GM19328 (cell line): ENCODE measurements around the gene SLC27A3.

Source experiments
- ATAC-seq: cut with Tn5 transposase; IDR thresholded peaks from one replicate; pipeline ENCODE4 v1.9.1; 2021; ENCODE audit warnings: mild to moderate bottlenecking, moderate library complexity; ENCODE audit not compliant: unreplicated experiment

Gene SLC27A3

DNA sequence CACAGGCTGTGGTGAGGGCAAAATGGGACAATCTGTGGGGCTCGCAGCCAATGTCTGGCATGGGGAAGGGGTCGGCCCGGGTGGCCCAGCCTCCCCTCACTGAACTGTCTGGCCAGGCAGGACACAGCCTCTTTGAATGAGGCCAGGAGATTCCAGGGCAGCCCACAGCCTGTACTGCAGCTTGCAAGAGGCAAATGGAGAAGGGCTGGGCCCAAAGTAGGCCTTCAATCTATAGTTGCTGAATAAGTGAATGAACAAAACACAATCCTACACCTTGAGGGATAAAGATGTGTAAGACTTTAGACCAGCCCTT lies 23.2 kb downstream of the SLC27A3 start:
- no peak for ATAC-seq

DNA sequence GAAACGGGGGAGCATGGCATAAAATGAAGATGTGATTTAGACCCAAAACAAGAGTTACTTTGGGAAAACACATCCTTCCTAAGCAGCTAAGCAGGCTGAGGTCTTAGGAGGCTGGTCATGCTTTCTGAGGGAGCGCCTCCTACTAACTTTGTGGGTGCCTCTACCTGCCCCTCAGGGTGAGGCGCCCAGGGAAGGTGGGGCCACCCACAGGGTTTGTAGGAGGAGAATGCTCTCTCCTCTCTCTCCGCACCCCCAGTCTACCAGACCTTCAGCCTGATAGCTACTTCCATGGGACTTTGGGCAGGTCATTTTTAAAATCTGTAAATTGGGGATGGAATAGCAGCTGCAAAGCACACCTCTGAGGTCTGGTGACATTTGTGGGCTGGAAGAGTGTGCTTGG lies 23.8 kb downstream of the SLC27A3 start:
- no peak for ATAC-seq

DNA sequence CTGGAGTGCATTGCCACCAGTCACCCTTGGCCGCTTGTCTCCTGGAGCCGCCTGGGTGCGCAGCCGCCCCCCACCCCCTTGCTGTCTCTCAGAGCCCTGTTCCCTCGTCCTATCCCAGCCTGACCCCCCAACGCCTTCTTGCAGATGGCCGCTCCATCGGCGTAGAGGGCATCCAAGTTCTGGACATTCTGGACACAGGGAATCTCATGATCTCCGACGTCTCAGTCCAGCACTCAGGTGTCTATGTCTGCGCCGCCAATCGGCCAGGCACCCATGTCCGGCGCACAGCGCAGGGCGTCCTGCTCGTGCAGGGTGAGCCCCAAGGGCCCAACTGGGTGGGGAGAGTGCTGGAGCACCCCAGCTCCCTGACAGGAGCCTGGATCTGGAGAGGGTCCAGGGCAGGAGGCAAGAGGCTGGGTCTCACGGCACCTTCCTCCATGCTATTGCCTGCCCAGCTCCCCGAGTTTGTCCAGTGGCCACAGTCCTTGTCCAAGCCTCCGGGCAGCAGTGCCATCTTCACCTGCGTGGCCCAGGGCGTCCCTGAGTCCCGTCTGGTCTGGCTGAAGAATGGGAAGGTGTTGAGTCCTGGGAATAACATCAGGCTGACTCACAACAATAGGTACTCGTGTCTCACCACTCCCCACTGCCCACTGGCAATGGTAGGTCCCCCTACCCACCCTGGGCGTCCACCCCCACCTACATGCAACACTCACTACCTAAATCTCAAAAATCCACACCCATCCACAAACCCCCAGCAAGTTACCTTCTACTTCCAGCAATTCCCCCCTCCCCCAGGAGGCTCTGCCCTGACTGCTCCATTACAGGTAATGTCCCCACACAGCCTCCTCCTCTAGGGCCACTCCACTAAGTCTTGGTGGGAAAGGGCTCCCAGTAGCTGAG lies 24.6 kb downstream of the SLC27A3 start:
- ATAC-seq = no peak

DNA sequence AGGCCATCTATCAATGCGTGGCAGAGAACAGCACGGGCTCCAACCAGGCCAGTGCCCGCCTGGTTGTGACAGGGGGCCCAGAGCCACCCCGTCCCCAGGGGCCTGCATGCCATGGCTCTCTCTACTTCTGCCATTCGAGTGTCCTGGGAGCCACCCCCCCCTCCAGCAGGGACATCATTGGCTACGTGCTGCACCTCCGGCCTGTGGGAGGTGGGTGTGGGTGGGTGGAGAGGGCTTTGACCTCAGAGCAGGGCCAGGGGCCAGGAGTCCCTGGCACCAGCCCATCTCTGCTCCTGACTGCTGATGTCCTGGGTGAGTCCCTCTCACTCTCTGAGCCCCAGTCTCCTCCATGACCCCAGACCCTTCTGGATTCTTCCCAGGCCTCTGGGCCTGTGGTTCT lies 25.3 kb downstream of the SLC27A3 start:
- ATAC-seq = no peak

DNA sequence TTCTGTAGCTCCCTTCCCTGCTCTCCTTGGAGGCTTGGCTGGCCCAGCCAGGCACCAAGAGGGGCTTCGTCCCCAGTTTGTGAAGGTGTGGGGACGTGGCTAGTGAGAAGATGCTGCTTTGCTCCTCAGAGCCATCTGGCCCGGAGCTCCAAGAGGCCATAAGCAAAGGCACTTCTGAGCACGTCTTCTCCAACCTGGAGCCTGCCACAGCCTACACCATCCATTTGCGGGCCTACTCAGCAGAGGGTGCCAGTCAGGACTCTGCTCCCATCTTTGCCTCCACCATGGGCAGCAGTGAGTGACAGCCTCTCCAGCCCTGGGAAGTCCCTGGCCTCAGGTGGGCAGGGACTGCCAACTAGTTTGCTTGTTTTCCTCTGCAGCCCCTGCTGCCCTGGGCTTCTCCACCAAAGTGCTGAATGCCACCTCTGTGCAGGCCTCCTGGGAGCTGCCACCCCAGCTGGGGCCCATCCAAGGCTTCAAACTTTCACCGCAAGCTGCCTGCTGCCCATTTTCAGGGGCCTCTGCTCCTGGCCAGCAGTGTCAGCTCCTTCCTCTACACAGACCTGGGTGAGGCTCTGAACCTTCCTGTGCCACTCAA lies 25.9 kb downstream of the SLC27A3 start:
- no peak for ATAC-seq

DNA sequence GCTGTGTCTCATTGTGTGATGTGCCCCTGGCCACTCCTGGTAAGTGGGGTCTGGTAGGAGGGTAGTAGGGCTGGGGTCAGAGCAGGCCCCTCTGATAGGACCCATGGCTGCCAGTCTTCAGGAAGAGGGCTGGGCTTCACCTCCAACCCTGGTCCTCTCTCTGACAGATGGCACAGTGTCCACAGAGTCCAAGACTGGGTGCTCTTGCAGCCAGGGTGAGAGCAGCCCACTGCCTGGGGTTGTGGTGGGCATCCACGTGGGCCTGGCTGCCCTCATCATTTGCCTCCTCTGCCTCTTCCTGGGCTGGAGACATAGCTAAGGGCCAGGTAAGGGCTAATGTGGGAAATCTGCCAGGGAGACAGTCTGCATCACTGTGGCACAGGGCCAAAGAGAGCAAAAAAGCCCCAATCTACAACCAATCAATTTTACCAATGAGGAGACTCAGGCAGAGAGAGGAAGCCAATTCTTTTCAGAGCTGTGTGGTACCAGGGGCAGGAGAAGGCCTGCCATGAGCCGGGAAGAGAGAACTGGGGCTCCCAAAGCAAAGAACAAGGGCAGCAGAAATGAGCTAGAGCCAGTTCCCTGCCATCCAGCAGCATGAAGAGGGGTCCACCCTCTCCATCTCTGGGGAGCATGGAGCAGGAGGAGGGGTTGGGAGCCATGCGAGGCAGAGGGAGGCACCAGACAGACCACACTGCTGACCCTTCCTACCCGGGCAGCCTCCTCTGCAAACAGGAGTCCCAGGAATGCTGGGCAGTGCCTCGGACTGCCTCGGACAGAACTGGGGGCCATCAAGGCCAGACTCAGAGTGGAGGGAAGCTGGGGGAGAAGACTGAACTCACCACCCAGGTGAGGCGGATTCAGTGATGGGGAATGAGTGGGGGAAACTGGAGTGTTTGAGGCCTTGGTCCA lies 26.8 kb downstream of the SLC27A3 start:
- no peak for ATAC-seq

DNA sequence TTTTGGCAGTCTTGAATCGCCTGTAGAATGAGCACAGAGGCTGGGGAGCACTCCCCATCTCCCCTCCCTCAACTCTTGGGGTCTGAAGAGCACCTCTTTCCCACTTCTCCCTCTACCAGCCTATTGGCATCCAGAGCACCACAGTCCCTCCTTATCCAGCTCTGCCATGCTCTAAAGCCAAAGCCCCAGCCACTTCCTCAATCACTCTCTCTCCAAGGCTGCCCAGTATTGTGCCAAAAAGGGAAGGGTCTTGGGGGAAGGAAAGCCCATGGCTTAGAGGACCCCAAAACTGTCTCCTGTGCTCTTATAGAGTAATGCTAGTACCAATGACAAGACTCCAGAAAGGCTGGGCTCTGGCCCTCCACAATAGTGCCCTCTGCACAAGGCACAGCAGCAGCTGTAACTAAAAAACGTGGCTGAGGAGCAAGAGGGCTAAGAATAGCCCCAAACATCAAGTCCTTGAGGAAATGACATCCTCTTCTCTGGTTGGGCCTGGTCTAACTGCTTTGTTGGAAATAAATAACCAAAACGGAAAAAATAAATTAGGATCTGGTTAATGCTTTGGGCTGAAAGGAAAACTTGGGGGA lies 28.4 kb downstream of the SLC27A3 start:
- no peak for ATAC-seq

DNA sequence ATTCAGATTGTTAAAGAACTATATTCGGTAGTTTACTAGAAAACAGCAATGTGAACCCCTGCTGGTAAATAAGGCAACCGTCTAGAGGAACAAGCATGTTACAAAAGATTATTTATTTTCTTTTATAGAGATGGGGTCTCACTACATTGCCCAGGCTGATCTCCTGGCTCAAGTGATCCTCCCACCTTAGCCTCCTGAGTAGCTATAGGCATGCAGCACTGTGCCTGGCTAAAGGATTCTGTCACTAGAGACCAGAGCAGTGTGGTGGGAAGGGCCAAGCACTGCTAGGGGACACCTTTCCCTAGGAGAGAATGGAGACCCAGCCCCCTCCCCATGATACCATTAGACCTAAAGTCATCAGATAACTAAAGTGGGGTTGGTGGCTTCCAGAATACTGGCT lies 28.9 kb downstream of the SLC27A3 start:
- no peak for ATAC-seq

DNA sequence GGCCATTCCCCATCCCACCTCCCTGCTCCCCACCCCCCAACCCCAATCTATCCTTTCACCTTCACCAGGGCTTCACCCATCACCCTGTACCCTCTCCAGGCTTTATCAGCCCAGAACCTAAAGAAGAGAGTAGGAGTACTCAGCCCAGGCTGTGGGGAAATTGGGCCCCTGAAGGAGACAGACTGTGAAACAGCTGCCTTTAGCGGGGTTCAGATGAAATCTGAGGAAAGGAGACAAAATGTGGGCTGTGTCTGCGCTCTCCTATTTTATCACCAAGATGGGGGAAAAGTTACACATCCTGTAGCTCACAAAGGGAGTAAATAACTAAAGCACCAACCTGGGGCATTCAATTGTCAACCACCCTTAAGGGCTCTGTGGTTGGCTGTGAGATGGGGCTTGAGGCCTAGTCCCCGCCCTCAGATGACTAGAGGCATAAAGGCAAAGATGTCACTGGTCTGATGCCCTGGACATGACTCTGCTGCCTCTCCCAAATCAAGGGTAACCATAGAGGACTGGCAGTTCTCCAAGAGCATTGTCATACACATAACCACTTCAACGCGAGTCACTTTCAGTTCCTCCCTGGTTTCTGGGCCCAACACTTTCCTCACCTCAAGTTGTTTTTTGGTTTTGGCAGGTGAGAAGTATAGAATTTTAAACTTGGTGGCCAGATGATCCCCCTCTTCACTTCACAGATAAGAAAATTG lies 30.0 kb downstream of the SLC27A3 start:
- ATAC-seq = peak; percentile 92

DNA sequence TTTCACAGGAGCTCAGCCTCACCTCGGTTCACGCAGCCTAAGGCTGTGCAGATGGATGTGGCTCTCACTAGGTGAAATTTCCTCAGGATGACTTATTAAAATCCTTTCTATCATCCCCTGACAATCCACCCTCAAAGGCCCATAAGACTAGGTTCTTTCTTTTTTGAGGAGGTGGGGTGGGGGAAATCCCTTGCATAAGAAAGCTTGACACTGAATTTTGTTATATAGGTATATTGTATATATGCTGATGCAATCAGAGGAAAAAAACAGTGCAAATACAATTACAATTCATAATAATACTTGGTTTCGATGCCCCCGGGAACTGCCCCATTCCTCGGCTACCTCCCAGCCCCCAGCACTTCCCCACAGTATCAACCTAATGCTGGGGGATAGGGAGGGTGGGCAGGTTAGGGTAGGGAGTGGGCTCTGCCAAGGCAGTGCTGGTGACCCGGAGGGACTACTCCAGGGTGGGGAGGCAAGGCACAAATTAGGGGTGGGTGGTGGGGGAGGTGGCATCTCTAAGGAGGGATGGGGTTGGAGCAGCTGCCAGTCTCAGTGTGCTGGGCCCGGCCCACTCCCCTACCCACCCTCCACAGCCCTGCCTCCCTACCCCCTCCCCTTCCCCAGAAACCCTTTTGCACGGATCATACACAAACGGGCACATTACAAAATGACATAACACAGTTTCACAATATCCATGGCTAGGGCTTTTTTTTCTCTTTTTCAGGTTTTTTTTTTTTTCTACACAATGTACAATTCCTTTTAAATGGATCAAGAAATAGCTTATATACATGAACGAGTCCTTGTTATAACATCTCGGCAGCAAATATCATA lies 30.9 kb downstream of the SLC27A3 start:
- ATAC-seq = peak; percentile 11

DNA sequence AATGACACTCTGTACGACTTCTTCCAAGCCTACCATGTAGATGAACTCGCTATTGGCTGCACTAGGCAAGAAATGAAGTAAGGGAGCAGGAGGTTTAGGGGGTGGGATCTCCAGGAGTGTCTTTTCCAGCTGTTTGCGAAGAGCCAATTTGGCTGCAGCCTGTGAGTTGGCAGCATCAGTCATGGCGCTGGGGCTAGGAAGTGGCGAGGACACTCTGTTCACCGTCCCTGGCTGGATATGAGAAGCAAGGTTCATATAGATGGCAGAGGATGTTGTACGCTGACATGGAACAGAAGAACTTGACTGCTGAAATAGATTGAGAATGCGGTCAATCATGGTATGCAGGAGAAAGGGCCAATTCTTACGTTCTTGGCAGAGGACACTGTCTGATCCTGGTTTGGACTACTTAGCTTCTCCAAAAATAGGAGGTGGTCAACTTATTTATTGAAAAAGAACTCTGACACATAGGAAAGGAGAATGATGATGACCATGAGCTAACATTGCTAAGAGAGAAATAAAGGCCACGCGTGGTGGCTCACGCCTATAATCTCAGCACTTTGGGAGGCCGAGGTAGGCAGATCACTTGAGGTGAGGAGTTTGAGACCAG lies 41.2 kb downstream of the SLC27A3 start:
- ATAC-seq = no peak

DNA sequence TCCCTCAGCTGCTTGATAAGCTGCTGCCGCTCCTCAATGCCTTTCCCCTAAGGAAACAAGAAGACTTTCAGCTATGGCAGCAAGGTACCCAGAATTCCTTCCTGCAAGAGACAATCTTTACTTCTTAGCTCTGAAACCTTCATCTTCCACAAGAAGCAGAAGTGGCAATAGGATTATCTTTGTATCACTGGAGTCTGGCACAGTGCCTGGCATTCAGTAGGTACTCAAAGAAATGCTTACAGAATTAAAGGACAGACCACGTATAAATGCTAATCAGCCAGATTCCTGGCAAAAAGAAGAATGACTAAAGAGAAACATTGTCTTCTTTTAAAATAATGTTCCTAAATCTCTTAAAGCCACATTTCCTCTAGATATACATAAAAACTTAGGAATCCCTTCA lies 43.7 kb downstream of the SLC27A3 start:
- no peak for ATAC-seq

DNA sequence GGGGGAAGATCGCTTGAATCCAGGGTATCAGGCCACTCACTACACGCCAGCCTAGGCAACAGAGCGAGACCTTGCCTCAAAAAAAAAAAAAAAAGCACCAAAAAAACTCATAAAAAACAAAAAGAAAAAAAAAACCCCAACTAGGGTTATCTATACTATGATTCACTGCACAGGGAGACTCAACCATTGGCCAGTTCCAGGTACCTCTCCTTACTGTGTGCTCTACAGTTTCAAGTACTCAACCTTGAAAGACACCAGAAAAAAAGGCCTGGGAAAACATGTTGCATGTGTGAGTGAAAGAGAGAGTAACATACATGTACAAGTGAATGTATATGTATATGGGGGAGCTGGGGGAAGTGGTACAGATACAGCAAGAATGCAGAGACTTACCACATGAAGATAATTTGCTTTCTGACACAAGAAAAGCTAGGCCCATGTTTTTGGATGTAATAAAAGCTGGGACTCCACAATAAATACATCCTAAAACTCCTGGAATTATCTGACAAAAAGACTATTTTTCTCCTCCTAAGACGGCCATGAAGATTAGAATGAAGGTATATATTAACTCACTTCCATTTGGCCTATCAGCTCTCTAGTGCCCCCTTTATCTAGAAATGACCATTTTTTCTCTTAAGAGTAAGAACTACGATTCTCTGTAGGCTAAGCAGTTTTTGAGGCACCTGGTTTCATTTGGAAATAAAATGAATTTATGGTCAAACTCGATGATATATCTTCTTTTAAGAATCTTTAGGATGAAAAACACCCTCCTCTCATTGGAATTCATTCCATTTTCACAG lies 52.2 kb downstream of the SLC27A3 start:
- ATAC-seq = no peak
